Activated effector memory CD4-positive, alpha-beta T cell treated with Interleukin-2 at 50 U/mL for 16 hours (primary cell): ENCODE measurements around the gene RBFOX1.

Experiments used
- DNase-seq: peaks from one replicate; pipeline ENCODE4 v3.0.0-alpha.2; 2020

RBFOX1 gene

DNA sequence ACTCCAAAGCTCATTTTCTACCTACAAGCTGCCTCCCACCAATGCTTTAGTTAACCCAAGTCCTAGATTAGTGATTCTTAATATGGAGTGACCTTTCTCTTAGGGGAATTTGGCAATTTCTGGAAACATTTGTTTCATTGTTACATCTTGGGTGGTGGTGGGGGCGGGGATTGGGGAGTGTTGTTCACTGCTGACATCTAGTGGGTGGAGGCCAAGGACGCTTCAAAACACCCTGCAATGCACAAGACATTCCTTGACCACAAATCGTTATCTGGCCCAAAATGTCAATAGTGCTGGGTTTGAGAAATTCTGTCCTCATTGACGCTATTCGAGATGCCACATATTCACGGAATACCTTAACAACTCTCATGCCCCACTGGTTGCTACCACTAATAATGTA lies 282.9 kb downstream of the RBFOX1 start:
- no peak for DNase-seq

DNA sequence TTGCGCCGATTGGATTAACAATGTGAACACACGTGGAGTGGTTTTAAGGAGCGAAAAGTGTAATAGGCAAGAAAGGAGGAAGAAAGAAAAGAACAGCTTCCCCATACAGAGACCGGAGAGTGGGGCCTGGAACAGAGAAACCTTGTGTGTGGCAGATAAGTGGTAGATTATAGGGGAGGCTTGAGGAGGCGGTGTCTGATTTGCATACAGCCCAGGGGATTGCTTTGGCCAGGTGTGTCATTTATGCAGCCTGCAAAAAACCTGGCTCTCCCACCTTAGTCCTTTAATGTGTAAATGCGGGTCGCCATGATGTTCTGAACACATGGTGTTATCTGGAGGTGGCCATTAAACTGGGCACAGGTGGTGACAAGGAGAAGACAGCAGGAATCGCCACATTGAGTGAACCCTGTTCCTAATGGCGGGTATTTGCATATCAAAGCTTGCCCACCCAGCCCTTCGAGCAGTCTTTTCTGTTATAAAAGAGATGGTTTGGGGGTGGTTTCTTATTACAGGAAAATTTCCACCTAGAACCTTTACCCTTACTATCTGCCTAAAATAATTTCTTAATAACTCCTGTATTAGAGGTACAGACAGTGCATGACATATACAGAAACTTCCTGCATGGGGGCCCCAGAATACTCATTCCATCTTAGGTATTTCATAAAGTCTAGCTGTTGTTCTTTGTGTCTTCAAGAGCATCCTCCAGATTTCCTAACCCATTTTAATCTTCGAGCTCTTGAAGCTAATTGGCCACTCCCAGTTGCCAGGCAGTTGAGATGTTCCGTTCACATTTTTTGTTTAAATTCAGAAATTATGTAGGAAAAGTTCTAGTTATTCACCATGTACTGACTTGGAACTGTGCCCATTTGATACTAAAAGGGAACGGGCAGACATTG lies 292.5 kb downstream of the RBFOX1 start:
- no peak for DNase-seq

DNA sequence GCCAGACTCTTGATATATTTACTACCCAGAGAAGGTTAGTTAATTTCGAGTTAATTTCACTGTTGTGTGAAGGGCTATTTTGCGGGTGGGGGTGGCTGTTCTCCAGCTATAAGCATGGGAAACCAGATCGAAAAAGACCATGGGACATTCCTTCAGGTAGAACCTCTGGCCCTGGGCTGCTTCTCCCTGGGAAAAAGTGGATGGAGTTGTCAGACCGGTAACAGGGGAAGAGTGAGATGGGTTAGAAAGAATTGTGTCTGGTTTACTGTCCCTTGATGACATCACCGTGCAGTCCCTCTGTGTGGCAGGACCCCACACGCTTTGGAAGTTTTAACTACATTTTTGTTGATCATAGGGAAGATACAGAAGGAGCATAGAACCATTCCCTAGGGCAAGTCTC lies 296.3 kb downstream of the RBFOX1 start:
- DNase-seq, result no peak

DNA sequence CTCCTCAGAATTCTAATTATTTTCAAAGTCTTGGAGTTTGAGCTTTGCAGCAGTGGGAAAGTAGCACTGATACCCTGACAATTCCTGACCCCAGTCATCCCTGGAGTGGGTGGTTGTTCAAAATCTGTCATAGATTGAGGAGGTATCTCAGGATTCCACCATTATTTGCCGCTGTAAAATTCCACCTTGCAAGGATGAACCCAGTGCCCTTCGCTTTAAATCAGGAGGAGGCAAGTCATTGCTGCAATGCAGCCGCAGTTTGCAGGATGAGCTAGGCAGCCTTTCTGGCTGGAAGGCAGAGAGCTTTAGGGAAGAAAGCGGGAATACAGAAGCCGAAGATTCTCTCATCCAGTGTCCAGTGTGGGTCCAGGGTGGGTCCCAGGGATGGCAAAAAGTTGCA lies 296.9 kb downstream of the RBFOX1 start:
- no peak for DNase-seq

GRCh38 chr16:7637446-7637845 lies 304.8 kb downstream of the RBFOX1 start:
- no peak for DNase-seq

GRCh38 chr16:7638306-7638705 lies 305.7 kb downstream of the RBFOX1 start:
- DNase-seq, result no peak

DNA sequence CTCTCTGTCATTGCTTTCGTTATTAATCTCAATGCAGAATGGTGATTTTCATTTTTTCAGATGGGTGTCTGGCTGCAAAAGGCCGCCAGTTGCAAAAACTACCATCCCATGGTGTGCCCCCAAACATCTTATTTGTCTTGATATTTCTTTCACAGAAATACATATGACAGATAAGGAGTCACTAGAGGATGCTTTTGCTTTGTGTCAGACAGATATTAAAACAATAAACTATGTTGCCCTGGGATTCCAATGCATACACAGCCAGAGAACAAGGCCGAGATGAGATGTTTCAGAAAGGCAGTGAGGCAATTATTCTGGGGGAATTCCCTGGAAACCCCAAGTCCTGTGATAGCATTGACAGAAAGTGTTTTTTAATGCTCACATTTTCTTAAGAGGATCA lies 307.7 kb downstream of the RBFOX1 start:
- DNase-seq, result no peak

GRCh38 chr16:7644176-7644575 lies 311.5 kb downstream of the RBFOX1 start:
- DNase-seq, result no peak

- DNase-seq, result no peak
Measured at GRCh38 chr16:7644811-7645210, 312.2 kb downstream of the RBFOX1 start.

- DNase-seq, result no peak
Measured at GRCh38 chr16:7646821-7647500, 314.3 kb downstream of the RBFOX1 start.

DNA sequence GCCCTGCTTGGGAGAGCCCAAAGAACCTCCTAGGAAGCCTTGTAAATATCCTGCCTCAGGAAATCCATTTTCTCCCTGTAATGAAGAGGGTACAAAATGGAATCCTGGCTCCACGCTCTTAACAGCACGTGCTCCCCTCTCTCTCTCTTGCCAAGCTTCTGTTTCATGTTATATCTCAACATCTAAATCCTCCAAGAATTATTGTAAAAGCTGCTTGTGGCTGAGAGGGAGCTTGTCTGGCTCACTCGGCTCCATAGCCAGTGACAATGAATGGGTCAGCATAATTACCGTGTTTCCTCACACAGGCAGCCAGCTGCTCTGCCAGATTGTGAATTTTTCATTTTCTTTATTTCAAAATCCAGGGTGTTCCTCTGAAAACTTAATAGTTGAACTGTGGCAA lies 317.8 kb downstream of the RBFOX1 start:
- DNase-seq, result no peak

DNA sequence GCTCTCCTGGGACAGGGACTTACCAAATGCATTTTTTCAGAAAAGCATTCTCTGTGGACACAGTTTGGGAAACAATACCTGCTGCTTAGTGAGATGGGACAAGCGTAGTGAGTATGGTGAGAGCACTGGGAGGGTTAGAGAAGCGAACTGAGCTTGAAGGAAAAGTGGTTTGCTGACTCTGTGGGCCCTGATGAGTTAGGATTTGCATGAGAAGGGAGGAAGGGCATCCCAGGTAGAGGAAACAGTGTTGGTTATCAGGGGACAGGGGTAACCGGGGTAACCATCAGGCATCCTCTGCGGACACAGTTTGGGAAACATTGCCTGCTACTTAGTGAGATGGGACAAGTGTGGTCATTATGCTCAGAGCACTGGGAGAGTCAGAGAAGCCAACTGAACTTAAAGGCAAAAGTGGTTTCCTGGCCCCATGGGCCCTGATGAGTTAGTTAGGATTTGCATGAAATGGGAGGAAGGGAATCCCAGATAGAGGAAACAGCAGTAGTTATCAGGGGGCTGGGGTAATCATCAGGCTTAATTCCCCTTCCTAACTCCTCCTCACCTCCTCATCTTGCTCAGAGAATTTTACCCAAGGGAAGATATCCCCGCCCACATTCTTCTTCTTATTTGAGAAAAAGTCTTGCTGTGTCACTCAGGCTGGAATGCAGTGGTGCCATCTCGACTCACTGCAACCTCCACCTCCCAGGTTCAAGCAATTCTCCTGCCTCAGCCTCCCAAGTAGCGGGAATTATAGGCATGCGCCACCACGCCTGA lies 319.3 kb downstream of the RBFOX1 start:
- DNase-seq, result no peak

- no peak for DNase-seq
Measured at GRCh38 chr16:7653746-7654461, 321.3 kb downstream of the RBFOX1 start.

GRCh38 chr16:7675628-7676027 lies 343.0 kb downstream of the RBFOX1 start:
- DNase-seq, result no peak

DNA sequence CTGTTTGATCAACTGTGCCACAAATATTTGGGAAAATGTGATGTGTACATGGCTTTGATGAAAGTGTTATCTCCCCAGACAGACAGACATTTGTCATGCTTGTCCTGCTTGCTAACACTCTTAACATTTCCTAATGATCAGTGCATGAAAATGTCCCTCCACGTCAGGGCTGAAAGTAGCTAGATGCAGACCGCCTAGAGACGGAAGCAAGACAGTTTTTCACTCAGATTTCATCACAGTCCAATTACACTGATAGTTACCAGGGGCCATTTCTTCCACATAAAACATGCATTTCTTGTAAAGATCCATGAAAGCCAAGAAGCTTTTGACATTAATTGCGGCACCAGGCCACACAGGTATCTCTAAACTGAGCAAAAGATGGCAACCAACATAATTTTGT lies 347.7 kb downstream of the RBFOX1 start:
- no peak for DNase-seq

GRCh38 chr16:7688811-7689210 lies 356.2 kb downstream of the RBFOX1 start:
- DNase-seq, result no peak

DNA sequence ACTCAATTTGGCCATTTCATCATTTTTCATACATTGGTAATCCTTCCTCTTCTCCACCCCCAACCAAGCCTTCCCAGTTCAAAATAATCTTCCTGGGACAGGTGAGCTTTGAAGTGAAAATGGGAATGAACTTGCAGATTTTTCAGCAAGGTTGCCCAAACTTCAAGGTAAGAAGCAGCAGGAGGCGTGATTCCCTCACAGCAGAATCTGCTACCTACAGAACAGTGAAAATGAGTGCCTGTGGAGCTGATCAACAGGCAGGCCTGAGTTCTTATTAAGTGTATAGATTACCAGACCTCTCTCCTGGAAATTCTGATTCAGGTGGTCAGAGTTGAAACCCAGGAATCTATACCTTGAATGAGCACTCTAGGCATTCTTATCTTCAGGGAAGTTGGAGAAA lies 356.6 kb downstream of the RBFOX1 start:
- DNase-seq, result no peak

DNA sequence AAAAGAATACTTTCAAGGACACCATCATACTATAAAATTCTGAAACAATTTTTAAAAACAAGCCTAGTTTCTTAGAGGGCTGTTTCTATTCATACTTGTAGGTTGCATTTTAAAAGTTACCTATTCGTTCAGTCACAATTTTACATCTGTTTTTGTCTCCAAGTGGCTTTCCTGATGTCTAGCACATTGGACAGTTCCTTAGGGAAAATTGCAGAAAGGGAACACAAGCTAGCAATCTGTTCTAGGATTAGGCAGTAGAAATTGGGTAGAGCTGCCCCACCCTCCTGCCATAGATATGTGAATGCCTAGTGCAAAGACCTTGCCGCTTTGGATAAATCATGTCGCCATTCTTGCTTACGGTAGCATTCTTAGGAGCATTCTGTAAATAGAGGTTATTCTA lies 358.9 kb downstream of the RBFOX1 start:
- no peak for DNase-seq

DNA sequence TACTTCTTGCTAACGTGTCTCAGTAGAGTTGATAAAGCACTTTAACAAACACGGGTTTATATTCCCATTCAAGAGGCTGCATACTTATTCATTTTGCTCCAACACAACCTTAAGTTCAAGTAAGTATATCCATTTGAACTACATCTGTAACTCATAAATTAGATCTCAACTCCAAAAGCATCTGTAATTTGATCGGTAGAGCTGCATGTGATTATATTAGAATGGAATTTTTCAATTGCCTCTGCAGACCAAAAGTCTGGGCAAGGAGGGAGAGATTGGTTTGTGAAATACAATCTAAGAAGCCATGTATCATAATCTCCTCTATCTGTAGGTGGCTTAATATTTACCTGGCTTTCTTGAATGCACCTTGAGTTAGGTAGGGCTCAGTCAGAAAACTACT lies 371.0 kb downstream of the RBFOX1 start:
- DNase-seq, result no peak

DNA sequence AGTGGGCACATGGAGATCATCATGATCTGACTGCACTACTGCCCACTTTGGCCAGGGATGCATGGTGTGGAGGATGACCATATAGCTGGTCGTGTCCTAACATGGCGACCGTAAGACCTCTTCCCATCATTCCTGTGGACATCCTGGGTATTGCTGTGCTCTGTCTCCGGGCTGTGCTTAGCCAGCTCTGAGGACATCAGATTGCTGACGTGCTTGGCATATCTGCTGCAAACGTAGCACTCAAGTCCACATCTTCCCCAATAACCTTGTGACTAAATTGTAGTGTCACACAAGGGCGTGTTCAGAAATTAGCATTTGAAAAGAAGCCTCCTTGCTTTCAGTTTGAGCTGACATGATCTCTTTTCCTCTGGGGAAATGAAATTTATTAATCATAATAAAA lies 373.2 kb downstream of the RBFOX1 start:
- DNase-seq, result no peak

GRCh38 chr16:7709186-7709585 lies 376.5 kb downstream of the RBFOX1 start:
- DNase-seq, result no peak

DNA sequence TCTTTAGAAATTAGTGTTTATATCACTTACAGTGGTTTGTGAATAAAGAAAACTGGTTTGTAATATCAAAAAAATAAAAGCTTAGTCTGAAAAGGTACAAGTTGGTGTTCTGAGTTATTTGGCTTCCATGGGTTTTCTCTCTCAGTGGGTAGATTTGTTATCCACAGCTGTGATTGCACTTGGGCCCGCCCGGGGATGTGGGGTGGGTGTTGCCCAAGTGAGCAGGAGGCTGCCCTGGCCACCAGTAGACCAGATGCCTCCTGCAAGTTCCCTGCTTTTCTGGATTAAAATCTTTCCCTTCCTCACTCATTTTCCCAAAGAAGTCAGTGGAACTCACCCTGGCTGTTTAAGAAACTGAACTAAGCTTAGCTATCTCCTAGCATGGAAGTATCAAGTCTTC lies 380.6 kb downstream of the RBFOX1 start:
- DNase-seq, result no peak

DNA sequence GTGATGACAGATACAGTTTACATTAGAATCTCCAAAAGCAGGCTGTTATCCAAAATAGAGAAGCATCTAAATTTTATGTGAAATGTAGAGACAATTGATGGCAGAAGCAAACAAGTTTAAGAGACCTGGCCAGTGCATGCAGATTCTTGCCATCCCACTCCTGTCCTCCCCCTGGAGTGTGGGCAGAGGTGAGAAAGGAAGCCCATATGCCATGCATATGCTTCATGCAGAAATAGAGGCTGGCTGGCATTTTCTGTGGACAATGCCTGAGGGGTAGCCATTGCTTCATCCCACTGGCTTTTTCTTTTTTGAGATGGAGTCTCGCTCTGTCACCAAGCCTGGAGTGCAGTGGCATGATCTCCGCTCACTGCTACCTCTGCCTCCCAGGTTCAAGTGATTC lies 382.1 kb downstream of the RBFOX1 start:
- DNase-seq, result no peak
